Colonic mucosa (tissue), 4 donors: Measurements from ENCODE around the gene CD164L2. TPM values are rescaled to one million over a fixed set of nuclear protein-coding genes. Genes with fewer than 3 reads are reported as not detected.

Experiments used
- DNase-seq: peaks from one replicate; pipeline ENCODE4 v3.0.0-alpha.2; 2020
- H3K27ac ChIP-seq: fragments of 200-600 bp; one replicate; pipeline ENCODE4 v1.8.0; 2021
- H3K27me3 ChIP-seq: fragments of 200-600 bp; one replicate; pipeline ENCODE4 v1.8.0; 2021
- H3K36me3 ChIP-seq: fragments of 200-600 bp; one replicate; pipeline ENCODE4 v1.8.0; 2021
- H3K4me1 ChIP-seq: fragments of 200-600 bp; one replicate; pipeline ENCODE4 v1.8.0; 2021; ENCODE audit warnings: mild to moderate bottlenecking
- H3K4me3 ChIP-seq: fragments of 200-600 bp; one replicate; pipeline ENCODE4 v1.8.0; 2021
- H3K9ac ChIP-seq, 2 donors: one replicate each; pipeline ENCODE4 v1.7.0; 2013; ENCODE audit warnings: control low read depth in 2 of 2, low read depth in 2 of 2, low read length in 2 of 2
- H3K9me3 ChIP-seq: fragments of 200-600 bp; one replicate; pipeline ENCODE4 v1.8.0; 2021
- CTCF ChIP-seq: fragments of 200-600 bp; IDR thresholded peaks from one replicate; pipeline ENCODE4 v1.8.0; 2022; ENCODE audit warnings: antibody characterized with exemption, mild to moderate bottlenecking
- intact Hi-C: fragments of 100-400 bp; cut with DNase I; formaldehyde crosslinking; loops from one replicate; pipeline ENCODE4 v1.14.1; 2022
- total RNA-seq, 2 donors: library from RNA; stranded (reverse); fragmentation: NEBNext Ultra II Directional in 1 of 2; extraction: Animal tissue kit (Norgen Biotek cat#: 25700) in 1 of 2; gene quantifications; one replicate each; pipeline ENCODE4 v1.2.1, GENCODE V29; 2021
- donor health status: healthy.
- donor health status: DM: no; HTN: no; CAD: no.
- donor health status: DM: no; HTN: no; CAD: no.

CD164L2 gene
- total RNA-seq, 2 donors from 2014 or later, result 0.69 to 1.7 TPM

GRCh38 chr1:27428316-27429028 lies 45.3 kb upstream of the CD164L2 start:
- Histone ChIP-seq H3K27me3 (no peaks in the 10 kb centered on the region), H3K4me1 (no peaks in the 10 kb centered on the region), H3K27ac (peak overlapping the region; percentile 7), H3K9me3 (no peaks in the 10 kb centered on the region), H3K9ac (no peak overlapping the region), H3K4me3 (no peak overlapping the region), H3K36me3 (no peaks in the 10 kb centered on the region)
- no peak for DNase-seq
- intact Hi-C loops, result no loop called here
- no peak for TF ChIP-seq CTCF

- Histone ChIP-seq H3K9me3 (no peaks in the 10 kb centered on the region), H3K4me1 (no peaks in the 10 kb centered on the region), H3K27ac (no peak overlapping the region), H3K9ac (no peak overlapping the region), H3K36me3 (no peaks in the 10 kb centered on the region), H3K4me3 (no peak overlapping the region), H3K27me3 (no peaks in the 10 kb centered on the region)
- intact Hi-C loops, result no loop called here
- no peak for DNase-seq
- no peak for TF ChIP-seq CTCF
These were observed 44.7 kb upstream of the CD164L2 start for GRCh38 chr1:27427816-27428315.

- Histone ChIP-seq H3K27ac (no peak overlapping the region), H3K27me3 (no peaks in the 10 kb centered on the region), H3K36me3 (no peaks in the 10 kb centered on the region), H3K9ac (no peak overlapping the region), H3K4me1 (no peaks in the 10 kb centered on the region), H3K9me3 (no peaks in the 10 kb centered on the region), H3K4me3 (no peak overlapping the region)
- intact Hi-C loops, result no loop called here
- TF ChIP-seq CTCF, result no peak
- no peak for DNase-seq
These were observed 44.2 kb upstream of the CD164L2 start for GRCh38 chr1:27427329-27427728.

GRCh38 chr1:27423709-27424108 lies 40.6 kb upstream of the CD164L2 start:
- Histone ChIP-seq H3K36me3 (no peaks in the 10 kb centered on the region), H3K9ac (no peak overlapping the region), H3K9me3 (no peaks in the 10 kb centered on the region), H3K27me3 (no peaks in the 10 kb centered on the region), H3K27ac (no peak overlapping the region), H3K4me3 (no peak overlapping the region), H3K4me1 (no peaks in the 10 kb centered on the region)
- no peak for TF ChIP-seq CTCF
- DNase-seq, result no peak
- intact Hi-C loops, result no loop called here

- DNase-seq, result peak; percentile 60
- H3K27me3 ChIP-seq, result no peaks in the 10 kb centered on the region
- intact Hi-C loops, result loop anchor here (5.0 kb wide), 2 partner anchors 54 to 189 kb away; no protein-coding TSS in a partner anchor
- no peak for TF ChIP-seq CTCF
- H3K9me3 ChIP-seq, result no peaks in the 10 kb centered on the region
- no peak overlapping the region for H3K9ac ChIP-seq
- H3K27ac ChIP-seq, result peak overlapping the region; percentile 34
- H3K4me1 ChIP-seq, result no peaks in the 10 kb centered on the region
- no peak overlapping the region for H3K4me3 ChIP-seq
- H3K36me3 ChIP-seq, result peaks cover 4% of the 10 kb centered on the region
These were observed 35.4 kb upstream of the CD164L2 start for GRCh38 chr1:27418326-27419185.
